Liver (tissue), 9 donors: ENCODE data around the gene APBB3. TPM values are rescaled to one million over a fixed set of nuclear protein-coding genes. Genes with fewer than 3 reads are reported as not detected.

Experiments used
- DNase-seq: peaks from one replicate; pipeline ENCODE4 v3.0.0-alpha.2; 2017; ENCODE audit warnings: low spot score
- H3K27ac ChIP-seq, 2 donors: one replicate each; pipeline ENCODE4 v1.7.0; 2013; ENCODE audit warnings: inconsistent platforms in 2 of 2, low read length in 2 of 2, control low read depth in 1 of 2, low read depth in 1 of 2, mild to moderate bottlenecking in 1 of 2
- H3K27me3 ChIP-seq, 4 donors: one replicate each; pipeline versions ENCODE4 v1.6.1 to v1.7.0; 2013; ENCODE audit warnings: low read length in 3 of 4, inconsistent platforms in 1 of 4, mild to moderate bottlenecking in 1 of 4, moderate library complexity in 1 of 4; ENCODE audit not compliant: control insufficient read depth in 4 of 4, insufficient read depth in 4 of 4
- H3K36me3 ChIP-seq, 4 donors: one replicate each; pipeline versions ENCODE4 v1.6.1 to v1.7.0; 2013; ENCODE audit warnings: low read length in 3 of 4, mild to moderate bottlenecking in 3 of 4, low read depth in 1 of 4, moderate library complexity in 1 of 4; ENCODE audit not compliant: control insufficient read depth in 4 of 4, insufficient read depth in 3 of 4
- H3K4me1 ChIP-seq, 4 donors: one replicate each; pipeline versions ENCODE4 v1.6.1 to v1.7.0; 2013; ENCODE audit warnings: low read length in 3 of 4, mild to moderate bottlenecking in 3 of 4, moderate library complexity in 1 of 4; ENCODE audit not compliant: control insufficient read depth in 4 of 4, insufficient read depth in 4 of 4
- H3K4me3 ChIP-seq, 3 donors: one replicate each; pipeline versions ENCODE4 v1.6.1 to v1.7.0; 2013; ENCODE audit warnings: low read length in 3 of 3, control low read depth in 1 of 3, low read depth in 1 of 3, mild to moderate bottlenecking in 1 of 3
- H3K9ac ChIP-seq, 2 donors: one replicate each; pipeline ENCODE4 v1.7.0; 2013; ENCODE audit warnings: low read length in 2 of 2, mild to moderate bottlenecking in 2 of 2, moderate library complexity in 2 of 2, control low read depth in 1 of 2, low read depth in 1 of 2
- H3K9me3 ChIP-seq, 4 donors: one replicate each; pipeline versions ENCODE4 v1.6.1 to v1.7.0; 2013; ENCODE audit warnings: low read length in 3 of 4; ENCODE audit not compliant: control insufficient read depth in 4 of 4
- CTCF ChIP-seq: fragments of 150-350 bp; IDR thresholded peaks from 2 replicates; pipeline ENCODE4 v1.5.1; 2017; ENCODE audit warnings: improper control_type of control experiment, low read depth, low read length; ENCODE audit not compliant: missing input control
- EGR1 ChIP-seq, 2 donors: IDR thresholded peaks; 2 replicates each; pipeline ENCODE4 v1.6.1; 2016 to 2018; ENCODE audit warnings: antibody characterized with exemption in 2 of 2, low read depth in 2 of 2
- FOXA1 ChIP-seq: IDR thresholded peaks from 2 replicates; pipeline ENCODE4 v1.6.1; 2016; ENCODE audit warnings: antibody characterized with exemption
- FOXA2 ChIP-seq: IDR thresholded peaks from 2 replicates; pipeline ENCODE4 v1.6.1; 2016; ENCODE audit warnings: antibody characterized with exemption
- GABPA ChIP-seq, 2 donors: IDR thresholded peaks in 1 of 2; conservative IDR thresholded peaks in 1 of 2; 2 replicates each; pipeline ENCODE4 v1.6.1; 2016; ENCODE audit warnings: antibody characterized with exemption in 2 of 2, mild to moderate bottlenecking in 1 of 2, moderate library complexity in 1 of 2
- HNF4A ChIP-seq, 2 donors: conservative IDR thresholded peaks; 2 replicates each; pipeline ENCODE4 v1.6.1; 2016; ENCODE audit warnings: antibody characterized with exemption in 2 of 2, mild to moderate bottlenecking in 2 of 2
- HNF4G ChIP-seq: IDR thresholded peaks from 2 replicates; pipeline ENCODE4 v1.6.1; 2016; ENCODE audit warnings: antibody characterized with exemption
- JUND ChIP-seq, 2 donors: IDR thresholded peaks; 2 replicates each; pipeline ENCODE4 v1.6.1; 2016; ENCODE audit warnings: antibody characterized with exemption in 2 of 2
- MAX ChIP-seq: IDR thresholded peaks from 2 replicates; pipeline ENCODE4 v1.6.1; 2016; ENCODE audit warnings: antibody characterized with exemption
- NR2F2 ChIP-seq: IDR thresholded peaks from 2 replicates; pipeline ENCODE4 v1.6.1; 2016; ENCODE audit warnings: antibody characterized with exemption
- RAD21 ChIP-seq, 2 donors: IDR thresholded peaks; 2 replicates each; pipeline ENCODE4 v1.6.1; 2016; ENCODE audit warnings: antibody characterized with exemption in 2 of 2, mild to moderate bottlenecking in 2 of 2
- RXRA ChIP-seq, 2 donors: IDR thresholded peaks; 2 replicates each; pipeline ENCODE4 v1.6.1; 2017 to 2018; ENCODE audit warnings: antibody characterized with exemption in 2 of 2, mild to moderate bottlenecking in 1 of 2
- SP1 ChIP-seq: IDR thresholded peaks from 2 replicates; pipeline ENCODE4 v1.6.1; 2018; ENCODE audit warnings: antibody characterized with exemption, mild to moderate bottlenecking
- TAF1 ChIP-seq: conservative IDR thresholded peaks from 2 replicates; pipeline ENCODE4 v1.6.1; 2016; ENCODE audit warnings: antibody characterized with exemption, mild to moderate bottlenecking
- YY1 ChIP-seq: IDR thresholded peaks from 2 replicates; pipeline ENCODE4 v1.6.1; 2016; ENCODE audit warnings: antibody characterized with exemption, mild to moderate bottlenecking
- WGBS: extraction: QIAGEN DNeasy Blood & Tissue Kit; methylation state at CpG from one replicate; pipeline ENCODE4 v1.1.7; 2013; 5-methylcytosine and 5-hydroxymethylcytosine counted together
- polyA plus RNA-seq, 2 donors: library from polyadenylated mRNA; stranded (reverse) in 1 of 2; unstranded in 1 of 2; fragments of 200-250 nt in 1 of 2; fragments of >200 nt in 1 of 2; fragmentation: Nextera tagmentation in 1 of 2; extraction: Ambion mirVana in 1 of 2; gene quantifications; one replicate each; pipeline versions ENCODE4 v1.2.1 to v1.2.3, GENCODE V29; 2013 to 2015
- total RNA-seq, 2 donors: library from RNA; depleted of rRNA; stranded (reverse); fragments of >200 nt; gene quantifications; one replicate each; pipeline ENCODE4 v1.2.3, GENCODE V29; 2014
- TF ChIP-seq, protein P1 (sequence below): IDR thresholded peaks from 2 replicates; pipeline ENCODE4 v1.6.1; 2016; ENCODE audit warnings: antibody characterized with exemption, mild to moderate bottlenecking
- TF ChIP-seq, protein P2 (sequence below): IDR thresholded peaks from 2 replicates; pipeline ENCODE4 v1.6.1; 2016; ENCODE audit warnings: antibody characterized with exemption
- TF ChIP-seq, protein P3 (sequence below): IDR thresholded peaks from 2 replicates; pipeline ENCODE4 v1.6.1; 2016; ENCODE audit warnings: antibody characterized with exemption
- donor health status: healthy.
- donor health status: healthy.
- donor health status: healthy.
- donor health status: healthy.
- donor health status: healthy.

APBB3 gene
- total and polyA plus RNA-seq, 4 donors = 4.6 to 40.5 (median 19.6) TPM

DNA sequence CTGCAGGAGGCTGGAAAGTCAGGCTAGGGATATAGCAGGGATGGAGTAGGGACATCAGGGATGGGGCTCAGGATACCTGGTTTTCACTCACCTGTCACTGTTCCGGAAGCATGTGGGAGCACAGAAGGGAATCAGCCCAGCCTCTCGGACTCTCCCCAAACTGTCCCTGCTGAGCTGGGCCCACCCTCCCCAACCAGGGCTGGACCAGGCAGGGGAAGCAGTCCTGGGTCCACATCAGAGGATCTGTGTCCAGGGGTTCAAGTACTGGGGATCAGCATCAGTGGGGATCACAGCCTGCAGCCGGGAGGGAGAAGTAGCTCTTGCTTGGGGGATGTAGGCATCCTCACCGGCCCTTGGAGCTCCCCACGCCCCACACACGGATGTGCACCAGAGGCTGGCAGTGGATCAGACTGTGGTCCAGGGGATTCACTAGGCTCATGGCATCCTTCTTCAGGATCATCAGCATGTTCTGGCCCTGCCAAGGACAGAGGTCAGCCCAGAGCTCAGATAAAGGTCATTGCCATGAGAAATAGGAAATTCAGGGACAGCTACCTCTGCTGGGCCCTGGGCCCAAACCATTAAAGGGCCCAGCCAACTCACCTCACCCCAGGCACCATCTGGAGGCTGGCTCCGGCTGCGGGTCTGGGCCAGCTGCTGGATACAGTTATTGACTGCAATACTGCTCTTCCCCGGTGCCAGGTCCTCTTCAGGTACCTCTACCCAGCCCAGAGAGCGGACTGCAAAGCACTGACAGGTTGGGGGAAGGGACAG is 2.5 kb downstream of the APBB3 start (continued):
- TF ChIP-seq, protein P1, sequence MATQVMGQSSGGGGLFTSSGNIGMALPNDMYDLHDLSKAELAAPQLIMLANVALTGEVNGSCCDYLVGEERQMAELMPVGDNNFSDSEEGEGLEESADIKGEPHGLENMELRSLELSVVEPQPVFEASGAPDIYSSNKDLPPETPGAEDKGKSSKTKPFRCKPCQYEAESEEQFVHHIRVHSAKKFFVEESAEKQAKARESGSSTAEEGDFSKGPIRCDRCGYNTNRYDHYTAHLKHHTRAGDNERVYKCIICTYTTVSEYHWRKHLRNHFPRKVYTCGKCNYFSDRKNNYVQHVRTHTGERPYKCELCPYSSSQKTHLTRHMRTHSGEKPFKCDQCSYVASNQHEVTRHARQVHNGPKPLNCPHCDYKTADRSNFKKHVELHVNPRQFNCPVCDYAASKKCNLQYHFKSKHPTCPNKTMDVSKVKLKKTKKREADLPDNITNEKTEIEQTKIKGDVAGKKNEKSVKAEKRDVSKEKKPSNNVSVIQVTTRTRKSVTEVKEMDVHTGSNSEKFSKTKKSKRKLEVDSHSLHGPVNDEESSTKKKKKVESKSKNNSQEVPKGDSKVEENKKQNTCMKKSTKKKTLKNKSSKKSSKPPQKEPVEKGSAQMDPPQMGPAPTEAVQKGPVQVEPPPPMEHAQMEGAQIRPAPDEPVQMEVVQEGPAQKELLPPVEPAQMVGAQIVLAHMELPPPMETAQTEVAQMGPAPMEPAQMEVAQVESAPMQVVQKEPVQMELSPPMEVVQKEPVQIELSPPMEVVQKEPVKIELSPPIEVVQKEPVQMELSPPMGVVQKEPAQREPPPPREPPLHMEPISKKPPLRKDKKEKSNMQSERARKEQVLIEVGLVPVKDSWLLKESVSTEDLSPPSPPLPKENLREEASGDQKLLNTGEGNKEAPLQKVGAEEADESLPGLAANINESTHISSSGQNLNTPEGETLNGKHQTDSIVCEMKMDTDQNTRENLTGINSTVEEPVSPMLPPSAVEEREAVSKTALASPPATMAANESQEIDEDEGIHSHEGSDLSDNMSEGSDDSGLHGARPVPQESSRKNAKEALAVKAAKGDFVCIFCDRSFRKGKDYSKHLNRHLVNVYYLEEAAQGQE = no peak
- TF ChIP-seq MAX = peak; percentile 86
- TF ChIP-seq YY1 = peak; percentile 76
- TF ChIP-seq SP1 = peak; percentile 71

DNA sequence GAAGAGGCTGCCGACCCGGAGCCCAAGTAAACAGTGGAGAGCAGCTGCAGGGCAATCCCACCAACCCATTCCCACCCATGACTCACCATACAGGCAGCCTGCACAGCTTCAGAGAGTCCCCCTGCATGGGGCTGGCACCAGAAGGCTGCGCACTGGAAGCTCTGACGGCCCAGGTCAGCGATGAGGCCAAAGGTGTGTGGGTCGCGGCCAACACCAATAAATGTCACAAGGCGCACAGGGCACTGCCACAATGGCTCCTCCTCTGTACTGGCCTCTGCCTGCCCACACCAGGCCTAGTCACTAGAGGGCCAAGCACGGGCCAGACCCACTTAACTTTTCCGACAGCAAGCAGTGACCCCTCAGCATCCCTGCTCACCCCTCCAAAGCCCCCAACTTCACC is 4.2 kb downstream of the APBB3 start:
- Histone ChIP-seq H3K27ac (peak overlapping the region; percentile 85 to 95), H3K9me3 (no peaks in the 10 kb centered on the region), H3K4me1 (peaks cover 22 to 76% (median 73%) of the 10 kb centered on the region in 4 donors), H3K36me3 (no peaks in the 10 kb centered on the region), H3K9ac (peak overlapping the region in 1 of 2 donors; percentile 81), H3K4me3 (peak overlapping the region; percentile 22 to 29 (median 28)), H3K27me3 (no peaks in the 10 kb centered on the region)
- 44% methylated on average over 10 of the region's 10 CpGs for WGBS
- no peak for DNase-seq
- TF ChIP-seq MAX = peak; percentile 51
- peak; percentile 60 for TF ChIP-seq CTCF
- peak; percentile 36 to 76 for TF ChIP-seq RAD21 (IDR thresholded peaks at IDR 0.05)
- TF ChIP-seq RXRA (IDR thresholded peaks at IDR 0.05) = peak; percentile 94
- peak in 1 of 2 donors; percentile 70 for TF ChIP-seq GABPA (IDR thresholded peaks at IDR 0.05 in 1 of 2, conservative IDR thresholded peaks at IDR 0.05 in 1 of 2)
- TF ChIP-seq JUND (IDR thresholded peaks at IDR 0.05) = peak; percentile 71 to 81
- TF ChIP-seq FOXA2 = peak; percentile 45
- peak; percentile 91 for TF ChIP-seq YY1
- TF ChIP-seq, protein P2, sequence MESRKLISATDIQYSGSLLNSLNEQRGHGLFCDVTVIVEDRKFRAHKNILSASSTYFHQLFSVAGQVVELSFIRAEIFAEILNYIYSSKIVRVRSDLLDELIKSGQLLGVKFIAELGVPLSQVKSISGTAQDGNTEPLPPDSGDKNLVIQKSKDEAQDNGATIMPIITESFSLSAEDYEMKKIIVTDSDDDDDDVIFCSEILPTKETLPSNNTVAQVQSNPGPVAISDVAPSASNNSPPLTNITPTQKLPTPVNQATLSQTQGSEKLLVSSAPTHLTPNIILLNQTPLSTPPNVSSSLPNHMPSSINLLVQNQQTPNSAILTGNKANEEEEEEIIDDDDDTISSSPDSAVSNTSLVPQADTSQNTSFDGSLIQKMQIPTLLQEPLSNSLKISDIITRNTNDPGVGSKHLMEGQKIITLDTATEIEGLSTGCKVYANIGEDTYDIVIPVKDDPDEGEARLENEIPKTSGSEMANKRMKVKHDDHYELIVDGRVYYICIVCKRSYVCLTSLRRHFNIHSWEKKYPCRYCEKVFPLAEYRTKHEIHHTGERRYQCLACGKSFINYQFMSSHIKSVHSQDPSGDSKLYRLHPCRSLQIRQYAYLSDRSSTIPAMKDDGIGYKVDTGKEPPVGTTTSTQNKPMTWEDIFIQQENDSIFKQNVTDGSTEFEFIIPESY = no peak
- TF ChIP-seq EGR1 (IDR thresholded peaks at IDR 0.05; ENCODE audit: low read depth in 2 of 2) = peak in 1 of 2 donors; percentile 27
- no peak for TF ChIP-seq FOXA1
- TF ChIP-seq SP1 = peak; percentile 86
- TF ChIP-seq NR2F2 = peak; percentile 70
- TF ChIP-seq, protein P3, sequence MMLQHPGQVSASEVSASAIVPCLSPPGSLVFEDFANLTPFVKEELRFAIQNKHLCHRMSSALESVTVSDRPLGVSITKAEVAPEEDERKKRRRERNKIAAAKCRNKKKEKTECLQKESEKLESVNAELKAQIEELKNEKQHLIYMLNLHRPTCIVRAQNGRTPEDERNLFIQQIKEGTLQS = peak; percentile 49
- TF ChIP-seq, protein P1 = peak; percentile 54
- TF ChIP-seq HNF4G = no peak
- peak; percentile 76 to 85 for TF ChIP-seq HNF4A (conservative IDR thresholded peaks at IDR 0.05)
- TF ChIP-seq TAF1 = no peak
